ENCODE measurements around the gene TMEM69. TPM values are rescaled to one million over a fixed set of nuclear protein-coding genes. Genes with fewer than 3 reads are reported as not detected.

The TMEM69 gene, protein sequence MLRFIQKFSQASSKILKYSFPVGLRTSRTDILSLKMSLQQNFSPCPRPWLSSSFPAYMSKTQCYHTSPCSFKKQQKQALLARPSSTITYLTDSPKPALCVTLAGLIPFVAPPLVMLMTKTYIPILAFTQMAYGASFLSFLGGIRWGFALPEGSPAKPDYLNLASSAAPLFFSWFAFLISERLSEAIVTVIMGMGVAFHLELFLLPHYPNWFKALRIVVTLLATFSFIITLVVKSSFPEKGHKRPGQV
- total RNA-seq = 10 to 100 TPM; 19.2 to 19.7 TPM
- long read RNA-seq, transcript TMEM69-201 (3 exons, 2,439 nt) = major isoform, 15 of 20 reads
- long read RNA-seq, partial matches to known transcripts = 1 of 20 reads
- long read RNA-seq, other reads (novel, unspliced or antisense) = 4 of 20 reads

DNA sequence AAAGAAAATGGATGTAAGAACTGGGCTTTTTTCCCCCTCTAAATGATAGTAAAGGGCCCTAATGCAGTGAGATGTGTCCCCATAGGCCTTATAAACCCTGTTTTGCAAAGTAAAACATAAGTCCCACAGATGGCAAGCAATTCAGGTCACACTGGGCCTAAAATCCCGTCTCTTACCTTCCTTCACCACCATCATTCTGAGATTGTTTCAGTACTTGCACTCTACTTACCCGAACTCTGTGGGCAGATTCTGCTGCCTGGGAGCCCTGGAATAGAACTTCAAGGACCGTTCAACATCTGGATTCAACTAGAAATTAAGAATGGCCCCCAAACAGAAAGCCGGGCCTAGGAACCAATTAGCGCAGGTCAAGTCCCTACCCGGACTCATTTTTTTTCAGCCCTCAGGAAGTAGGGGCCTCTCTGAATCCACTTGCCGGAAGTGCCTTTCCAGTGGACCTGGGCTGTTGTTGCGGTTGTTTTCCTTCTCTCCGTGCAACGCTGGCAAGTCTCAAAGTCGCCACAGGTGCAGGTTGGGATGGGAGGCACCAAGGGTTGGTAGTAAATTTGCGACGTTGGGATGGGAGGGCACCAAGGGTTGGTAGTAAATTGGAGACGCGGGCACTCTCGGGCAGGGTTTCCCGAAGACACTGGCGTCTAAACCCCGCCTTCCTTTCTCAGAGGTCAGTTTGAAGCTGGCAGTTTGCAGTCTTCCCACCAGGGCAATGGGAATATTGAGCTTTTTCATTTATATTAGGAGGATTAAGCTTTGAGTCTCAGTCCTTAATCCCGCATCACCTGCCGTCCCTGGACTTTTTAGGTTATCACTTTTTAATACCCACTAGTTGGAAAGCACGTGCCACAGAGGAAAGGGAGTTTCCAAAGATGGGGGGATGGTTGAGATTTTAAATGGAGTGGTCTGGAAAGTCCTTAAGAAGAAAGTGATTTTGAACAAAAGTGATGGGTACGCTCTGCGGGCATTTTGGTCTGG lies at the start of gene TMEM69:
Gene TMEM69 (plus strand): TSS at position 428 of the 987 bp plus-strand sequence. CDS start 2,888 bp downstream, outside the sequence.
- peak; percentile 50 to 59 for ATAC-seq
- DNase-seq = peak; percentile 69
- intact Hi-C loops (cut with DNase I) = no loop called here

DNA sequence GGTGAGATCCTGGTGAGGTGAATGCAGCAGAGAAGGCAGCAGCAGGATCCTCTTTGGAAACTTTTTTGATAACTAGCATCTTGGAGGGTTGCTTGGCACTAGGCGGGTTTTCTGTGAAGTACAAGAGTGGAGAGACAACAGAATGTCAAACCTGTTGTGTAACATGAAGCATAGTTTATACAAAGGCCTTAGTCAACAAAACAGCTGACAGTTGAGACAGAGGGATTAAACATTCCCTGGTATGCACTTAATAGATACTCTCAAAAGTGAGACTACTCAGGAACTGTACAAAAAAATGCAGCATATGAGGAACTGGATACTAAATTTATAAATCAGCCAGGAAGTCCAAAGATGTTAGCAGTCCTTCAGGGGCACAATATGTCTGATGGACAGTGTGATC lies 47.7 kb upstream of the TMEM69 start:
- DNase-seq (no peak), ATAC-seq (no peak)
- intact Hi-C loops (cut with DNase I) = no loop called here

DNA sequence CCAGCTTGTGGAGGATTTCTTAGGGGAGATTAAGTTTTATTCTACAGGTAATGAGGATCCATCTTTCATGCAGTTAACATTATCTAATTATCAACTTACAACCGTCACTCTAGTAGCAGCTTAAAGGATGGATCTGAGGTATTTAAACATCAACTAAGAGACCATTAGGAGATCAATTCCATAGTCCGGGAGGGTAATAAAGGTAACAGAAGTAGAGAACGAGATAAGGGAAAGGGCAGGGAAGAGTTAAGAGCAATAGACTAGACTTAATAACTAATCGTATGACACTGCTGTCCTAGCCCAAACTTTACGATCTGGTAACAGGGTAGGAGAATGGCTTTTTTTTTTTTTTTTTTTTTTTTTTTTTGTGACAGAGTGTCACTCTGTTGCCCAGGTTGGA lies 44.7 kb upstream of the TMEM69 start:
- no peak for DNase-seq
- intact Hi-C loops (cut with DNase I) = no loop called here
- no peak for ATAC-seq

DNA sequence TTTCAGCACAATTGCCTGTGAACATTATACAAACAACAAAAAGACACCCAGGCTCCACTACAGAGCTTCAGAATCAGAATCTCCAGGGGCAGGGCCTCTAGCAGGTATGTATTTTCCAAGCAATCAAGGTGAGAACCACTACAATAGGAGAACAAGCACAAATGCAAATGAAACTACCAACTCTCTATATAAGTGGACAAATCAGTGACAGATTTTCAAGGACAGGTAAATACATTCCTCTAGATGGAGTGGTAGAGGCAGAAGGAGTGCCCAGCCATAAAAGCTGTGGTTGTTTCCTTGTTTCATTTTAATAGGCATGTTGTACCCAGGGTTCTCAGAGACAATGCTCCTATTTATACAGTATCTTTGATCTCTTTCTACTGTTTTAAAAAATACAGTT lies 44.0 kb upstream of the TMEM69 start:
- intact Hi-C loops (cut with DNase I) = no loop called here
- no peak for ATAC-seq
- no peak for DNase-seq

DNA sequence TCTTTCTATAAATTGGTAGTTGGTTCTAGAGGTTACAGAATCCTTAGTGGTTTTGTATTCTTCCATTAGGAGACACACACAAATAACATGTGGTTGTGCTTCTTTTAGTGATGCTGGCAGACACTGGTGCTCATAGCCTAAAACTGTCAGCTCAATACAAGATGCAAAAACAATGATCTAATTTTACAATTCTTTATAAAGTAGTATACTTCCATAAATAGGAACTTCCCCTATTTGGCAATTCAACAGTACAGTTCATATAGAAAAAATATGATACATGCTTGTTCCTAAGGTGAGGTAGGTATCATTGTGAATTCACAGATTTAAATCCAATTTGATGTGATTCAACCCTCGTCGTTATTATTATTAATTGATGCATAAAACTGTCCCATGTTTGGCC lies 43.3 kb upstream of the TMEM69 start:
- DNase-seq (no peak), ATAC-seq (no peak)
- intact Hi-C loops (cut with DNase I) = no loop called here

DNA sequence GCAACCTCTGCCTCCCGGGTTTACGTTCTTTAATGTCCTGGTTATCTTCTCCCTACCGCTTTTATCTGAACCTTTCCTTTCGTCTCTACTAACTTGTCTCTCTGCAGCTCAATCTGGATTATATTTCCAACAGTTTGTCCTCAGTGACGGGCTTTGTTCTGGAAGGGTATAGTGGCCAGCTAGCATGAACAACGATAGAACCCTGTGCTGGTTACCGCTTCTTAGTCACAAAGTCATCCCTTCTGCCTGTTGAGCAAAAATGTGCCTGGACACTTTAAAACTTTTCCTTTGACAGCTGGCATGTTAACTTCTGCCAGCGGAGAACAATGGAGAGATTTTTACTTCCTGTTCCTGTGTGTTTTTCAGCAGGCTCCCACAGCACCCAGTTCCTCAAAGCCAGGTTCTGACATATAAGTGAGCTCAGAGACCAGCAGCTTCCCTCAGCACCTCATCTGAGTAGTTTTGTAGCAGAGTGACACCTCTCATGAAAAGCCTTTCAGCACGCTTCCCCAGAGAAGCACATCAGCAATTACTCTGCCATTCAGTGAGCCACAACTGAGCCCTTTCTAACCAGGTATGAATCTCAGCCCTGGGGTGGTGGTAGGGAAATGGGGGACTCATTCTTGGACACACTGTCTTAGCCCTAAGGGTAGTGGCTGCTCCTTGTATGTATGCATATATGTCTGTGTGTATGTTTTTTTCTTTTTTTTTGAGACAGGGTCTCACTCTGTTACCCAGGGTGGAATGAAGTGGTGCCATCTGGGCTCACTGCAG lies 40.5 kb upstream of the TMEM69 start:
- ATAC-seq (peak; percentile 15 to 64), DNase-seq (no peak)
- intact Hi-C loops (cut with DNase I) = no loop called here

DNA sequence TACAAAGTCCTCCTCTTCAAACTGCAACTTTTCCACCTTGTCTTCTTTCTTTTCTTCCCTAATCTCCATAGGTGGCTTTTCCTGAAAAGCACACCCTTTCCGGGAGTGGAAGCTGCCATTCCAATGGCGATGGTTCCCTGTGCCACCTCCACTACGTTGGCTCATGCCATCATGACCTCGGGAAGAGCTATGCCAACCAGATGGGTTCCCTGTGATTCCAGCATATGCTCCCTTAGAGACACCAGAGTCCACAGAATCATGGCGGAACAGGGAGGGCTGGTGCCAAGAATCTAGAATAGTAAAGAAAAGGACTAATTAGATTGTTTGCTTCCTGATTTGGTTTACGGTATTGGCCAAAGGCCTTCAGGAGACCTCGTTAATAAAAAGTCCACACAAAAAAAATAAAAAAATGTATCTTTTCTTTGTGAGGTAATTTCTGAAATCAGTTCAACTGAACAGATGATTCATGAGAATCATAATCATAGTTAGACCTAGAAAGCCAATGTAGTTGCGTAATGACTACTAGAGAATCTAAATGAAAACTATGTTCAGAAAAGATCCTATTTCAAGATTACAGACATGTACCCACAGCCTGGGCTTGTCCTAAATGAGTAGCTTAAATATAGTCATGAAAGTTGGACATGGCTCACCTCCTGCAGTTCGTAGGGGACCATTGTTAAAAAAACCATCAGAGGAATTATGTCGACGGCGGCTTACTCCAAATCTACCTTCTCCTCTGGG lies 33.3 kb upstream of the TMEM69 start:
- intact Hi-C loops (cut with DNase I) = no loop called here
- ATAC-seq = no peak
- no peak for DNase-seq

DNA sequence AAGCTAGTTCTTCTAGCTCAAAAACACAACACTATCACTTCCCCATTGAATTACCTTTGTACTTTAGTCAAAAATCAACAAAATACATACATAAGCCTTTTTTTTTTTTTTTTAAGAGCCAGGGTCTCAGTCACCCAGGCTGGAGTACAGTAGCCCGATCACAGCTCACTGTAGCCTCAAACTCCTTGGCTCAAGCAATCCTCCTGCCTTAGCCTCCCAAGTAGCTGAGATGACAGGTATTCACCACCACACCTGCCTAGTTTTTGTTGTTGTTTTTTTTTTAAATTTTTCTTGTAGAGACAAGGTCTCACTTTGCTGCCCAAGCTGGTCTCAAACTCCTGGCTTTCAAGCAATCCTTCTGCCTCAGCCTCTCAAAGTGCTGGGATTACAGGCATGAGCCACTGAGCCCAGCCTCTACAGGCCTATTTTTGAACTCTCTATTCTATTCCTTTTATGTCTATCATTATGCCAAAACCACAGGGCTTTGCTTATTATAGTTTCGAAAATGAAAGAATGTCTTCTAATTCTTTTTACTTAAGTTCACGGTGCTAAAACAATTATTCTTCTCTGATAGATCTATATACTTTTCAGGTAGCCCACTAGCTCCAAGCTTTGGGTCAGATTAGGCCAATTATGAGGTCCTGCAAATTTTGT lies 31.3 kb upstream of the TMEM69 start:
- no peak for DNase-seq
- ATAC-seq = no peak
- intact Hi-C loops (cut with DNase I) = no loop called here

DNA sequence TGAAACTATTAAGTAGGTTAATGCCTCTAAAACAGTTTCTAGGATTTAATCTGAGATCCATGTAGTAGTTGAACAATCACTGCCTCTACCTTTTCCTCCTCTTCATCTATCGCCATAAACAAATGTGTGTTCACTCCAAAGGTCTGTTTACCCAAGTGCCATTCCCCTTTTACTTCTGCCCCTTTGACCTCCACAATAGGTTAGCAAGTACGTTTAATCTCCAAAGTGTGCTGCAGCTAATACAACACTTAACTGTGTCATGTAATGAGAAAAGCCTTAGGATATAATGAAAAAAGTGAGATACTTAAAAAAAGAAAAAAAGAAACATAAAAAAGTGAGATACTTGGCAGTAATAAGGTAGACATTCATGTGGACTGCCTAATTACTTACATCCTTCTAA lies 29.8 kb upstream of the TMEM69 start:
- DNase-seq (no peak), ATAC-seq (no peak)
- intact Hi-C loops (cut with DNase I) = no loop called here

DNA sequence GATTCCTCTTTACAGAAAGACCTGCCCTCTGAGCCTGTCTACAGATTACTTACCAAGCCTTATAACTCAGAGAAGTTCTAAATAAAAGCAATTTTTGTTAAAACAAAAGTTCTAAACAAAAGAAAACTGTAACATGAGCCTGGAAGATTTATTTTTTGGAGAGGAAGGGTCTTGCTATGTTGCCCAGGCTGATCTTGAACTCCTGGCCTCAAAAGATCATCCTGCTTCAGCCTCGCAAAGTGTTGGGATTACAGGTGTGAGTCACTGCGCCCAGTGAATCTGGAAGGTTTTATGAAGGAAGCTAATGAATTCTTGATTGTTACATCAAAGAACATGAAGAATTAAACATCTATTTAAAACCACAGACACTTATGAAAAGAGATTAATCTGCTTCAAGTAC lies 28.8 kb upstream of the TMEM69 start:
- DNase-seq = no peak
- no peak for ATAC-seq
- intact Hi-C loops (cut with DNase I) = no loop called here

DNA sequence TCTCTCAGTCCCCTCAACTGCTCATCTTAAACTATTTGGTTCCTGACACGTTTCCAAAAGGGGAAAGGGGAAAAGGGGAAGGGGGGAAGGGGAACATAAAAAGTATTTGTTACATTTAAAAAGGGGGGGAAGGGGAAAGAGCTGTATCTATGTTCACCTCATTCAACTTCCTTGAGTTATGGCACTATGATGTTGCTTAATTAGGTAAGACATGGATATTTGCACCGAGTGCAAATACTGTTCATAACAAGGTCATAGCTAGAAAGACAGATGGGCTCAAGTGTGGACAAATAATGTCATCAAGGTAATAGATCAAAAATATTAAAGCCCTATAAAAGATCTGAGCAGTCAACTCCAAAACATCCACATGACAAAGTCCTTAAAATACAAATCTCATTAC lies 27.6 kb upstream of the TMEM69 start:
- ATAC-seq (no peak), DNase-seq (no peak)
- intact Hi-C loops (cut with DNase I) = no loop called here

DNA sequence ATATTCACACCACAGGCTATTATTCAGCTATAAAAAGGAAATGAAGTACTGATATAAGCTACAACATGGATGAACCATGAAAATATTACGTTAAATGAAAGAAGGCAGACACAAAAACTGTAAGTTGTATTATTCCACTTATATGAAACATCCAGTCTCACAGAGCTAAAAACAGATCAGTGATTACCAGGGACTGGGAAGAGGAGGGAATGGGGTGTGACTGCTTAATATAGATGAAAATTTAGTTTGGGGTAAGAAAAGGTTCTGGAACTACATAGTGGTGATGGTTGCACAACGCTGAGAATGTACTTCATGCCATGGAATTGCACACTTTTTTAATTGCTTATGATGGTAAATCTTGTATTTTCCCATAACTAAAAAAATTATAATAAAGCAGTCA lies 21.1 kb upstream of the TMEM69 start:
- ATAC-seq (no peak), DNase-seq (no peak)
- intact Hi-C loops (cut with DNase I) = no loop called here

DNA sequence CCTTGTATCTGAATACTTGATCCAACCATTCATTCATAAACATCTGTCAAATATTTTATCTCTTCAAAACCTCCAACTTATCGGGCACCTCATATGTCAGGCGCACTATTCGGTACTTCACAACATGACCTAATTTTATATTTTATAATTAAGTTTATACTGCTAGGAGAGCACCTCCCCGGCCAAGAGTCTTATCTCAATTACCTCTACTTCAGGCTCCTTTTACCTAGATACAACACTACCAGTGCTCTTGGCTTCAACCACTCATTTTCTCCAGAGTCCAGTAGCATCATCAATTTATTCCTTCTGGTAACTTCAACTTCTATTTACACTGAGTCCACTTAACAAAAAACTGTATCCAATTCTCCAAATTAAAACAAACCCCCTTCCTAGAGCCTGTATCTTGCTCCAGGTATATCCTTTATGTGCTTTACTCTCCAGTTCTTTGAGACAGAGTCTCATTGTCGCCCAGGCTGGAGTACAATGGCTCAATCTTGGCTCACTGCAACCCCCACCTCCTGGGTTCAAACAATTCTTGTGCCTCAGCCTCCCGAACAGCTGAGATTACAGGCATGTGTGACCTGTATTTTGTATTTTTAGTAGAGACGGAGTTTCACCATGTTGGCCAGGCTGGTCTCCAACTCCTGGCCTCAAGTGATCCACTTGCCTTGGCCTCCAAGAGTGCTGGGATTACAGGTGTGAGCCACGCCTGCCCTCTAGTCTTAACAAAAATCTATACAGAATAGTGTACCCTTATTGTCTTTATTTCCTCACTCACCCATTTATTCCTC lies 20.5 kb upstream of the TMEM69 start:
- intact Hi-C loops (cut with DNase I) = no loop called here
- DNase-seq (no peak), ATAC-seq (no peak)

DNA sequence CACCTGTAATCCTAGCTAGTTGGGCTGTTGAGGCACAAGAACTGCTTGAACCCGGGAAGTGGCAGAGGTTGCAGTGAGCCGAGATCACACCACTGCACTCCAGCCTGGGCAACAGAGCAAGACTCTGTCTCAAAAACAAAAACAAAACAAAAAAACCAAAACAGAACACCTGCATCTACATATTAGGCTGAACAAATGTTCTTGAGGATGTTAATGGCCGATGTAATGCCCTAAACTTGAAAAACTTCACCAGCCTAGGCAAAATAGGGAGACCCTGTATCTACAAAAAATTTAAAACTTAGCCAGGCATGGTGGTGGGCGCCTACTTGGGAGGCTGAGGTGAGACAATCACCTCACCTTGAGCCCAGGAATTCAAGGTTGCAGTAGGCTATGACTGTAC lies 19.5 kb upstream of the TMEM69 start:
- intact Hi-C loops (cut with DNase I) = no loop called here
- ATAC-seq = no peak

DNA sequence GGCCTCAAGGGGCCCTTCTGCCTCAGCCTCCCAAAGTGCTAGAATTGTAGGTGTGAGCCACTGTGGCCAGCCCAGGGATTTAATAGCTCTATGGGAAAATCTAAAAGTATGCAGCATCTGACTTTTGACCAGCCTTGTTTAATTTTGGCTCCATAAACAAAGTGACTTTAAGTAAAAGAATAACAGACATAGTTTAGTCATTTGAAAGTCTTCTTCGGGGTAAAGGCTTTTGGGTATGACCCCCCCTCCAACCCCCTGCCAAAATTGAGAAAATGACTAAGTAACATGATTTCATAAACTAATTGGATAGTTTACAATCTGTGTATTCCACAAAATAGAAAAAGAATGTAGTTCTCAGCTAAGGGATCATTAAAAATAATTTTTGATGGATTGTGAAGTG lies 18.6 kb upstream of the TMEM69 start:
- intact Hi-C loops (cut with DNase I) = no loop called here
- DNase-seq = no peak
- ATAC-seq = no peak

More for the DNA sequence above, 19.5 kb upstream of the TMEM69 start:
- no peak for DNase-seq

DNA sequence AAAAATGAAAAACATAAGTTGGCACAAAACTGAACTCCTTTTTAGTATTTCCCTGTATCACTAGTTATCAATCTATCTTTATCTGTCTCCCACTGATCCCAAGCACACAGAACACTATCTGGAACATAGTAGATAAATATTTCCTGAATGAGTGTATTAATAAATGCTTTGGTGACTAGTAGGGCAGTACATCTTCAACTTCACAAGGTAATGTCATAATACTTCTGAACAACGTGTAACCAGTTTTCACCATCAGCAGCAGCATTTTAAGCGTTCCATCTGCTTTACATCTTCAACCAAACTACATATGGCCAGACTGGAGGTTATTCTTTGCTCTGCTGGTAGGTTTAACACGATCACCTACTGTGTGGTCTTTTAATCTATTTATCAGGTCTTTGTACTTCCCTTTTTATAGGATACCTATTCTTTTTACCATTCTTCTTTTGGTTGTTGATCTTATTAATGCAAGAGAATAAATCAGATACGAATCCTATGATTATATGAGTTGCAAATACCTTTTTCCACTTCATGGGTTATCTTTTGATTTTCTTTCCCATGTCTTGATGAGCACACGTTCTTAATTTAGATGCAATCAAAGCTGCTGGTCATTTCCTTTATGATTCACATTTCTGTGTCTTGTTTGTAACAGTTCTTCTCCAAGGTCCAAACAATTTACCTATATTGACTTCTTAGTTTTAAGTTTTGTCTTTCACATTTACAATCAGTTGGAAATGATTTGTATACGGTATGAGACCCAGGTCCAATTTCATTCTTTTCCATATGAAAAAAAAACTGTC lies 17.9 kb upstream of the TMEM69 start:
- DNase-seq = no peak
- intact Hi-C loops (cut with DNase I) = no loop called here
- ATAC-seq = no peak

DNA sequence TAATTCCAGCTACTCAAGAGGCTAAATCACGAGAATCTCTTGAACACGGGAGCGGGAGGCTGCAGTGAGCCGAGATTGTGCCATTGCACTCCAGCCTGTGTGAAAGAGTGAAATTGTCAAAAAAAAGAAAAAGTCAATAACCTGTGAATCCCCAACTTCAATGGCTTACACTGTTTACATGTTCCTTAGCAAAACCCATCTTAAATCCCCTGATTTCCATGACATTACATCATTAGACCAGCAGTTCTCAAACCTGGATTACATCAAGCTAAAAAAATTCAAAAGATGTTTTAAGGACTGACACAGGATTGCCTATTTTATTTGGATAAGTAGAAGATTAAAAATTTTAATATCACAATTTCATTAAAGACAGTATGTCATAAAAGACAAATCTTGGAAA lies 14.0 kb upstream of the TMEM69 start:
- DNase-seq (no peak), ATAC-seq (no peak)
- intact Hi-C loops (cut with DNase I) = no loop called here
